HCT116 (cell line): ENCODE results near the gene AFTPH.

Experiments
- CEBPB ChIP-seq: IDR thresholded peaks from 2 replicates; pipeline ENCODE4 v1.6.1; 2012; ENCODE audit warnings: low read depth
- CTCF ChIP-seq, 3 experiments: fragments of 200-600 bp in 1 of 3; sonication (generic) in 1 of 3; IDR thresholded peaks in 2 of 3; conservative IDR thresholded peaks in 1 of 3; 2 replicates each; pipeline ENCODE4 v1.5.1; 2012 to 2017; ENCODE audit warnings: low read depth in 2 of 3, low read length in 2 of 3, antibody characterized with exemption in 1 of 3, borderline replicate concordance in 1 of 3, control low read depth in 1 of 3, mild to moderate bottlenecking in 1 of 3, mixed read lengths in 1 of 3, mixed run types in 1 of 3, moderate library complexity in 1 of 3; ENCODE audit not compliant: insufficient read depth in 1 of 3
- EZH2 ChIP-seq: fragments of 200-600 bp; sonication (generic); IDR thresholded peaks from 2 replicates; pipeline ENCODE4 v1.6.1; 2017; ENCODE audit warnings: antibody characterized with exemption, mixed run types
- MAX ChIP-seq: IDR thresholded peaks from 2 replicates; pipeline ENCODE4 v1.6.1; 2012
- TCF7L2 ChIP-seq: IDR thresholded peaks from 2 replicates; pipeline ENCODE4 v1.7.0; 2011; ENCODE audit warnings: borderline replicate concordance, inconsistent platforms; ENCODE audit not compliant: insufficient read depth, insufficient read length; ENCODE audit errors: extremely low read depth
- ZBTB33 ChIP-seq: IDR thresholded peaks from 2 replicates; pipeline ENCODE4 v1.6.1; 2011; ENCODE audit warnings: mild to moderate bottlenecking, low read length, moderate library complexity; ENCODE audit not compliant: insufficient replicate concordance; ENCODE audit errors: extremely low read depth

GRCh38 chr2:64610316-64610855, 86.3 kb downstream of the AFTPH start:
- TF ChIP-seq CTCF (IDR thresholded peaks at IDR 0.05 in 2 of 3, conservative IDR thresholded peaks at IDR 0.05 in 1 of 3; ENCODE audit: borderline replicate concordance in 1 of 3, insufficient read depth in 1 of 3, low read depth in 2 of 3, low read length in 2 of 3) = no peak
- no peak for TF ChIP-seq CEBPB
- TF ChIP-seq ZBTB33 = no peak
- no peak for TF ChIP-seq TCF7L2
- TF ChIP-seq EZH2 = no peak
- no peak for TF ChIP-seq MAX
